PC-3 (cell line): ENCODE measurements around the gene CES2.

Experiments used
- CTCF ChIP-seq: fragments of 300-600 bp; sonication (generic); conservative IDR thresholded peaks from 2 replicates; pipeline ENCODE4 v1.5.1; 2017; ENCODE audit warnings: antibody characterized with exemption, low read depth, mild to moderate bottlenecking, low read length
- EZH2 ChIP-seq: fragments of 300-600 bp; sonication (generic); IDR thresholded peaks from one replicate; pipeline ENCODE4 v1.6.1; 2017; ENCODE audit warnings: antibody characterized with exemption, mild to moderate bottlenecking, low read length; ENCODE audit not compliant: unreplicated experiment
- EZH2phosphoT487 ChIP-seq: fragments of 300-600 bp; sonication (generic); IDR thresholded peaks from 2 replicates; pipeline ENCODE4 v1.6.1; 2018; ENCODE audit warnings: mild to moderate bottlenecking, antibody characterized with exemption, low read length, borderline replicate concordance

DNA sequence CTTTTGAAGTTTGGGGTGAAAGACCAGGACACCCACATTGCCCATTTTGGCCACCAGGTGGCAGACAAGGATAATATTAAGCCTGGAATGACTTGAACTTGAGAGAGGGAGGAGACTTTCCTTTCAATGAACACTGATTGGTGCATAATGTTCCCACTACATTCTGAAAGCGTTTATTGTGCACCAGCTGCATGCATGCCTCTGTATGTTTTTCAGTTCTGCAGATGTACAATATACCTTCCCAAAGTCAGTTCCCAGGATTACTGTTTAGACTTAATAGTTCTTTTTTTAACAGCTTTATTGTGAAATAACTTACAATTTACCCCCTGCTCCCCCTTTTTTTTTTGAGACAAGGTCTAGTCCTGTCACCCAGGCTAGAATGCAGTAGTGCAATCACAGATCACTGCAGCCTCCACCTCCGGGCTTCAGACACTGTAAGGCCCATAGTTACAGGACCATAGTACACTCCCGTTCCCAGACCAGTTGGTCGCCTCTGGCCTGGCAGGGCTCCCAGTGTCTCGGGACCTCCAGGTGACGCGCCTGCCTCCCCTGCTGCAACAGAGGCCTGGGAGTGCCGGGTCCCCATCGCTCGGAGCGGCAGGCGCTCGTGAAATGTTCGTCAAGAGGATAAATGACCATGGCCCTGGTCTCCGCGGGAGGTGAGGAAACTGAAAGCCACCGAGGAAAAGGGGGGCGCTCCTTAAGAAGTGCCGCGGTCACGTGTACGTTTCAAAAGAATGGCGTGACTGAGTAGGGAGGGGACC lies 12.2 kb downstream of the CES2 start:
- TF ChIP-seq CTCF (peak; percentile 82), EZH2 (no peak), EZH2phosphoT487 (no peak)
